OCI-LY3 (cell line): ENCODE measurements around the gene ACSL3.

Experiments
- CTCF ChIP-seq: fragments of 200-600, 300-600 bp; sonication (generic); IDR thresholded peaks from 2 replicates; pipeline ENCODE4 v1.5.1; 2014; ENCODE audit warnings: antibody characterized with exemption, low read length, low read depth
- EZH2phosphoT487 ChIP-seq: fragments of 200-600 bp; shearing (Covaris generic); IDR thresholded peaks from 2 replicates; pipeline ENCODE4 v1.6.1; 2018; ENCODE audit warnings: antibody characterized with exemption, mixed run types, low read depth

- no peak for TF ChIP-seq CTCF
- no peak for TF ChIP-seq EZH2phosphoT487
These were observed 23.2 kb upstream of the ACSL3 start for GRCh38 chr2:222837643-222838056.
